GM18951 (cell line): ENCODE results near the gene AHI1.
"Not testable (repeated sequence)": the region's sequence is repeated elsewhere in the genome, so short reads cannot be mapped to it uniquely, and the experiment has no call there.

ENCODE experiments used
- POLR2A ChIP-seq: IDR thresholded peaks from 4 replicates; pipeline ENCODE4 v1.6.1; 2011; ENCODE audit warnings: mild to moderate bottlenecking; ENCODE audit not compliant: insufficient read length, insufficient read depth; ENCODE audit errors: extremely low read depth
- in situ Hi-C: fragments of 300-500 bp; cut with MboI; formaldehyde crosslinking; loops from one replicate; pipeline ENCODE4 v1.12.0; 2022; ENCODE audit warnings: low sequenced_read_pairs, mixed read lengths, inconsistent platforms; ENCODE audit not compliant: unreplicated experiment

The AHI1 gene

GRCh38 chr6:135393289-135393688 is 104.3 kb downstream of the AHI1 start:
- in situ Hi-C loops = no loop called here
- TF ChIP-seq POLR2A = no peak

- in situ Hi-C loops = no loop called here
- TF ChIP-seq POLR2A = no peak
These were observed 107.1 kb downstream of the AHI1 start for GRCh38 chr6:135390458-135390857.

- in situ Hi-C loops = no loop called here
- TF ChIP-seq POLR2A = no peak
These were observed 112.2 kb downstream of the AHI1 start for GRCh38 chr6:135385299-135385698.

GRCh38 chr6:135383766-135384165 is 113.8 kb downstream of the AHI1 start:
- no peak for TF ChIP-seq POLR2A
- in situ Hi-C loops = no loop called here

- in situ Hi-C loops = no loop called here
- no peak for TF ChIP-seq POLR2A
These were observed 114.2 kb downstream of the AHI1 start for GRCh38 chr6:135383301-135383700.

GRCh38 chr6:135382182-135382628 is 115.3 kb downstream of the AHI1 start:
- TF ChIP-seq POLR2A = no peak
- in situ Hi-C loops = no loop called here

GRCh38 chr6:135380793-135381192 is 116.7 kb downstream of the AHI1 start:
- no peak for TF ChIP-seq POLR2A
- in situ Hi-C loops = no loop called here

- in situ Hi-C loops = no loop called here
- TF ChIP-seq POLR2A = no peak
These were observed 117.9 kb downstream of the AHI1 start for GRCh38 chr6:135379647-135380046.

- no peak for TF ChIP-seq POLR2A
- in situ Hi-C loops = no loop called here
These were observed 124.8 kb downstream of the AHI1 start for GRCh38 chr6:135372758-135373157.

GRCh38 chr6:135363622-135364021 is 133.9 kb downstream of the AHI1 start:
- in situ Hi-C loops = not testable (repeated sequence)

GRCh38 chr6:135362124-135362523 is 135.4 kb downstream of the AHI1 start:
- TF ChIP-seq POLR2A = no peak
- in situ Hi-C loops = no loop called here

- no peak for TF ChIP-seq POLR2A
- in situ Hi-C loops = no loop called here
These were observed 137.3 kb downstream of the AHI1 start for GRCh38 chr6:135360222-135360621.

GRCh38 chr6:135358985-135359384 is 138.6 kb downstream of the AHI1 start:
- in situ Hi-C loops = no loop called here
- TF ChIP-seq POLR2A = no peak

- TF ChIP-seq POLR2A = no peak
- in situ Hi-C loops = no loop called here
These were observed 139.2 kb downstream of the AHI1 start for GRCh38 chr6:135358251-135358821.

- in situ Hi-C loops = no loop called here
- no peak for TF ChIP-seq POLR2A
These were observed 143.1 kb downstream of the AHI1 start for GRCh38 chr6:135354407-135354806.

GRCh38 chr6:135353113-135353512 is 144.4 kb downstream of the AHI1 start:
- in situ Hi-C loops = no loop called here
- no peak for TF ChIP-seq POLR2A

GRCh38 chr6:135351635-135352034 is 145.9 kb downstream of the AHI1 start:
- in situ Hi-C loops = no loop called here
- no peak for TF ChIP-seq POLR2A
